Measurements from ENCODE around the gene NF2. TPM values are rescaled to one million over a fixed set of nuclear protein-coding genes. Genes with fewer than 3 reads are reported as not detected.

Gene NF2
- total RNA-seq, 1 experiment from 2014 or later = 190 TPM

- H3K4me1 ChIP-seq (ENCODE audit: control insufficient read depth, insufficient read depth, low read length) = peaks cover 37% of the 10 kb centered on the region
- no peak overlapping the region for H3K27ac ChIP-seq (ENCODE audit: low read length)
- ATAC-seq (no peak), DNase-seq (ENCODE audit: low read depth, low spot score) (no peak)
- H3K36me3 ChIP-seq (ENCODE audit: control insufficient read depth, insufficient read depth, low read length) = no peaks in the 10 kb centered on the region; the same call in 1 of the 2 replicates
- in situ Hi-C loops (cut with HindIII; ENCODE audit: low pct_unique_long_range_greater_than_20kb, low sequenced_read_pairs) (no loop called here), intact Hi-C loops (cut with micrococcal nuclease; ENCODE audit: unreplicated experiment) (no loop called here)
- ChIA-PET POLR2A (no interaction called here), CTCF (no interaction called here)
- no peaks in the 10 kb centered on the region for H3K27me3 ChIP-seq (ENCODE audit: control insufficient read depth, insufficient read depth, low read length)
- no TSS peak for BruUV-seq (replicated peaks)
- no peak for TF ChIP-seq SIN3A (IDR thresholded peaks at IDR 0.05; ENCODE audit: borderline replicate concordance, insufficient read depth, low read depth, low read length)
- no peak for TF ChIP-seq REST (IDR thresholded peaks at IDR 0.05; ENCODE audit: insufficient read depth in 1 of 2, low read depth in 2 of 2, low read length in 1 of 2)
- no peak for TF ChIP-seq POLR2AphosphoS5 (IDR thresholded peaks at IDR 0.05; ENCODE audit: low read depth, low read length)
- TF ChIP-seq CTCF (IDR thresholded peaks at IDR 0.05) = no peak
- no peak for TF ChIP-seq TCF7L2 (IDR thresholded peaks at IDR 0.05; ENCODE audit: low read depth, low read length)
- H3K4me3 ChIP-seq (ENCODE audit: low read depth in 2 of 2, low read length in 2 of 2) = no peak overlapping the region
- no peaks in the 10 kb centered on the region for H3K9me3 ChIP-seq (ENCODE audit: control insufficient read depth, insufficient read depth, low read depth, low read length)
Observed at GRCh38 chr22:29637181-29637580, 33.7 kb downstream of the NF2 start.

- in situ Hi-C loops (cut with HindIII; ENCODE audit: low pct_unique_long_range_greater_than_20kb, low sequenced_read_pairs) = no loop called here
- BruUV-seq (replicated peaks) = no TSS peak
- Histone ChIP-seq H3K9me3 (ENCODE audit: control insufficient read depth, insufficient read depth, low read depth, low read length) (no peaks in the 10 kb centered on the region), H3K27me3 (ENCODE audit: control insufficient read depth, insufficient read depth, low read length) (no peaks in the 10 kb centered on the region), H3K4me3 (ENCODE audit: low read depth in 2 of 2, low read length in 2 of 2) (no peak overlapping the region), H3K27ac (ENCODE audit: low read length) (no peak overlapping the region), H3K36me3 (ENCODE audit: control insufficient read depth, insufficient read depth, low read length) (peaks cover 5% of the 10 kb centered on the region), H3K4me1 (ENCODE audit: control insufficient read depth, insufficient read depth, low read length) (peaks cover 33% of the 10 kb centered on the region)
- CTCF ChIA-PET = no interaction called here
- no peak for ATAC-seq
- POLR2A ChIA-PET = no interaction called here
- TF ChIP-seq POLR2AphosphoS5 (IDR thresholded peaks at IDR 0.05; ENCODE audit: low read depth, low read length) (no peak), REST (IDR thresholded peaks at IDR 0.05; ENCODE audit: insufficient read depth in 1 of 2, low read depth in 2 of 2, low read length in 1 of 2) (no peak), CTCF (IDR thresholded peaks at IDR 0.05) (no peak), SIN3A (IDR thresholded peaks at IDR 0.05; ENCODE audit: borderline replicate concordance, insufficient read depth, low read depth, low read length) (no peak), TCF7L2 (IDR thresholded peaks at IDR 0.05; ENCODE audit: low read depth, low read length) (no peak)
- intact Hi-C loops (cut with micrococcal nuclease; ENCODE audit: unreplicated experiment) = no loop called here
- DNase-seq (ENCODE audit: low read depth, low spot score) = no peak
Observed at GRCh38 chr22:29638678-29639077, 35.2 kb downstream of the NF2 start.
